A549 treated with AZD9567 at 1 μM for 4 hours (cell line): ENCODE results near the gene RNASEL. TPM values are rescaled to one million over a fixed set of nuclear protein-coding genes. Genes with fewer than 3 reads are reported as not detected.

Experiments used
- total RNA-seq: library from RNA; stranded (reverse); fragments of 200-300 nt; extraction: Qiagen RNA extraction; gene quantifications from 5 replicates; pipeline ENCODE4 v1.2.3, GENCODE V29; 2022; ENCODE audit not compliant: insufficient read depth

RNASEL gene
- 1.3 to 1.7 TPM (median 1.7 TPM) in 5 replicates for total RNA-seq

GRCh38 chr1:182588500-182589396 lies at the start of gene RNASEL:
RNASEL (minus strand) TSS chr1:182589256; CDS start chr1:182586806, 2,450 bp downstream.

GRCh38 chr1:182604175-182605164 lies 15.4 kb upstream of the RNASEL start, which contains the start of gene RGS16:
RGS16 (minus strand) TSS chr1:182604389; CDS start chr1:182604259, 130 bp downstream.

Other genes with a start within 250 kb of the RNASEL start
- gene GLUL, start 197.5 kb downstream of the RNASEL start, total RNA-seq: 21.0 to 24.5 TPM (median 23.3 TPM) in 5 replicates
- not detected in 5 replicates for gene TEDDM1, start 188.6 kb downstream of the RNASEL start, total RNA-seq
- gene RGSL1, start 139.1 kb downstream of the RNASEL start, total RNA-seq: not detected in 5 replicates
- 0.34 to 0.40 TPM (median 0.37 TPM) in 4 of 5 replicates, not detected in the other for gene RGS16, start 15.1 kb upstream of the RNASEL start, total RNA-seq
- not detected in 5 replicates for gene RGS8, start 95.3 kb upstream of the RNASEL start, total RNA-seq
- gene NPL, start 200.5 kb upstream of the RNASEL start, total RNA-seq: 0.51 to 0.96 TPM (median 0.73 TPM) in 5 replicates